HFFc6 (cell line): ENCODE results near the gene MPPED1. TPM values are rescaled to one million over a fixed set of nuclear protein-coding genes. Genes with fewer than 3 reads are reported as not detected.

Source experiments
- DNase-seq: peaks from one replicate; pipeline ENCODE4 v3.0.0-alpha.2; 2018
- H3K27ac Mint-ChIP-seq: 2 replicates; pipeline ENCODE4 v1.8.0; 2020; ENCODE audit warnings: mild to moderate bottlenecking, mixed read lengths
- H3K27me3 Mint-ChIP-seq: 2 replicates; pipeline ENCODE4 v1.8.0; 2021; ENCODE audit warnings: mild to moderate bottlenecking, moderate library complexity, mixed read lengths; ENCODE audit not compliant: insufficient read depth
- H3K36me3 Mint-ChIP-seq: 2 replicates; pipeline ENCODE4 v1.8.0; 2021; ENCODE audit warnings: low read depth, mixed read lengths
- H3K4me1 Mint-ChIP-seq: 2 replicates; pipeline ENCODE4 v1.8.0; 2020; ENCODE audit warnings: low read depth, mixed read lengths
- H3K4me3 Mint-ChIP-seq: 2 replicates; pipeline ENCODE4 v1.8.0; 2020; ENCODE audit warnings: mild to moderate bottlenecking, moderate library complexity, mixed read lengths
- H3K9me3 Mint-ChIP-seq: 2 replicates; pipeline ENCODE4 v1.8.0; 2020; ENCODE audit warnings: mild to moderate bottlenecking, mixed read lengths
- total RNA-seq, 6 experiments: library from RNA; stranded (reverse); fragmentation: NEBNext Ultra II Directional; extraction: Animal tissue kit (Norgen Biotek cat#: 25700); gene quantifications; 2 replicates in 1 of 6; 3 replicates in 5 of 6; pipeline ENCODE4 v1.2.3, GENCODE V29; 2021
- TF ChIP-seq, protein P1 (sequence below): fragments of 200-600 bp; sonication (generic); IDR thresholded peaks from 2 replicates; pipeline ENCODE4 v1.5.0; 2021; ENCODE audit warnings: antibody characterized with exemption, mild to moderate bottlenecking

The MPPED1 gene
- total RNA-seq, 6 experiments from 2014 or later: not detected

DNA sequence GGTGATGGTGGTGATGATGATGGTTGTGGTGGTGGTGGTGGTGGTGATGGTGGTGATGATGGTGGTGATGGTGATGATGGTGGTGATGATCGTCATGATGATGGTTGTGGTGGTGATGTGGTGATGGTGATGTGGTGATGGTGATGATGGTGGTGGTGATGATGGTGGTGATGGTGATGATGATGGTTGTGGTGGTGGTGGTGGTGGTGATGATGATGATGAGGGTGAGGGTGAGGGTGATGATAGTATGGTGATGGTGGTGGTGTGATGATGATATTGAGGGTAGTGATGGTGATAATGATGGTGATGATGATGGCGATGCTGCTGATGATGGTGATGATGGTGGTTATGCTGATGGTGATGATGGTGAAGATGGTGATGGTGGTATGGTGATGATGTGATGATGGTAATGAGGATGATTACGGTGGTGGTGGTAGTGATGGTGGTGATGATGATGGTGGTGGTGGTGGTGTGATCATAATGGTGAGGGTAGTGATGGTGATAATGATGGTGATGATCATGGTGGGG lies 63.8 kb downstream of the MPPED1 start:
- H3K4me1 Mint-ChIP-seq: no peaks in the 10 kb centered on the region
- H3K27me3 Mint-ChIP-seq: peaks cover 5% of the 10 kb centered on the region; the same call in 1 of the 2 replicates
- TF ChIP-seq, protein P1, sequence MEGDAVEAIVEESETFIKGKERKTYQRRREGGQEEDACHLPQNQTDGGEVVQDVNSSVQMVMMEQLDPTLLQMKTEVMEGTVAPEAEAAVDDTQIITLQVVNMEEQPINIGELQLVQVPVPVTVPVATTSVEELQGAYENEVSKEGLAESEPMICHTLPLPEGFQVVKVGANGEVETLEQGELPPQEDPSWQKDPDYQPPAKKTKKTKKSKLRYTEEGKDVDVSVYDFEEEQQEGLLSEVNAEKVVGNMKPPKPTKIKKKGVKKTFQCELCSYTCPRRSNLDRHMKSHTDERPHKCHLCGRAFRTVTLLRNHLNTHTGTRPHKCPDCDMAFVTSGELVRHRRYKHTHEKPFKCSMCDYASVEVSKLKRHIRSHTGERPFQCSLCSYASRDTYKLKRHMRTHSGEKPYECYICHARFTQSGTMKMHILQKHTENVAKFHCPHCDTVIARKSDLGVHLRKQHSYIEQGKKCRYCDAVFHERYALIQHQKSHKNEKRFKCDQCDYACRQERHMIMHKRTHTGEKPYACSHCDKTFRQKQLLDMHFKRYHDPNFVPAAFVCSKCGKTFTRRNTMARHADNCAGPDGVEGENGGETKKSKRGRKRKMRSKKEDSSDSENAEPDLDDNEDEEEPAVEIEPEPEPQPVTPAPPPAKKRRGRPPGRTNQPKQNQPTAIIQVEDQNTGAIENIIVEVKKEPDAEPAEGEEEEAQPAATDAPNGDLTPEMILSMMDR: no peak
- H3K27ac Mint-ChIP-seq: no peak overlapping the region
- DNase-seq: no peak
- peaks cover 44% of the 10 kb centered on the region for H3K9me3 Mint-ChIP-seq
- no peak overlapping the region for H3K4me3 Mint-ChIP-seq
- peaks cover 4% of the 10 kb centered on the region; the same call in 1 of the 2 replicates for H3K36me3 Mint-ChIP-seq

DNA sequence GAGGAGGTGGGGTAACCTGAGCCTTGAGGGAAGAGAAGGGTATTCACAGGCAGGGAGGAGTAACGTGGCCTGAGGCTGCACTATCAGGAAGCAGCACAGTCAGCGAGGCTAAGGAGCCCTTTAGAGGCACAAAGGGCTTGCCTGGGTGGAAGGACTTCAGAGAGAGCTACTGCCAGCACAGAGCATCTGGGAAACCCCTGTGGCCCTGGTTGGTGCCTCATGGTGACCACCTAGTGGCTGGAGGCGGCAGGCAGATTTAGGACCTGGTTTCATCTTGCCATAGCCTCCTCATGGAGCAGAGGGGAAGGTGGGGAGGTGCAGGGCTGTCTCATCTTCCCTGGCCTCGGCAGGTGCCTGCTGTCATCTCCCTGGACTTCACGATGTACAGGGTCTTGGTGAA lies 64.5 kb downstream of the MPPED1 start:
- TF ChIP-seq, protein P1: no peak
- Mint-ChIP-seq H3K27me3 (peaks cover 5% of the 10 kb centered on the region; the same call in 1 of the 2 replicates), H3K4me3 (no peak overlapping the region), H3K9me3 (peaks cover 46% of the 10 kb centered on the region), H3K4me1 (no peaks in the 10 kb centered on the region), H3K36me3 (peaks cover 4% of the 10 kb centered on the region; the same call in 1 of the 2 replicates), H3K27ac (no peak overlapping the region)
- DNase-seq: no peak

DNA sequence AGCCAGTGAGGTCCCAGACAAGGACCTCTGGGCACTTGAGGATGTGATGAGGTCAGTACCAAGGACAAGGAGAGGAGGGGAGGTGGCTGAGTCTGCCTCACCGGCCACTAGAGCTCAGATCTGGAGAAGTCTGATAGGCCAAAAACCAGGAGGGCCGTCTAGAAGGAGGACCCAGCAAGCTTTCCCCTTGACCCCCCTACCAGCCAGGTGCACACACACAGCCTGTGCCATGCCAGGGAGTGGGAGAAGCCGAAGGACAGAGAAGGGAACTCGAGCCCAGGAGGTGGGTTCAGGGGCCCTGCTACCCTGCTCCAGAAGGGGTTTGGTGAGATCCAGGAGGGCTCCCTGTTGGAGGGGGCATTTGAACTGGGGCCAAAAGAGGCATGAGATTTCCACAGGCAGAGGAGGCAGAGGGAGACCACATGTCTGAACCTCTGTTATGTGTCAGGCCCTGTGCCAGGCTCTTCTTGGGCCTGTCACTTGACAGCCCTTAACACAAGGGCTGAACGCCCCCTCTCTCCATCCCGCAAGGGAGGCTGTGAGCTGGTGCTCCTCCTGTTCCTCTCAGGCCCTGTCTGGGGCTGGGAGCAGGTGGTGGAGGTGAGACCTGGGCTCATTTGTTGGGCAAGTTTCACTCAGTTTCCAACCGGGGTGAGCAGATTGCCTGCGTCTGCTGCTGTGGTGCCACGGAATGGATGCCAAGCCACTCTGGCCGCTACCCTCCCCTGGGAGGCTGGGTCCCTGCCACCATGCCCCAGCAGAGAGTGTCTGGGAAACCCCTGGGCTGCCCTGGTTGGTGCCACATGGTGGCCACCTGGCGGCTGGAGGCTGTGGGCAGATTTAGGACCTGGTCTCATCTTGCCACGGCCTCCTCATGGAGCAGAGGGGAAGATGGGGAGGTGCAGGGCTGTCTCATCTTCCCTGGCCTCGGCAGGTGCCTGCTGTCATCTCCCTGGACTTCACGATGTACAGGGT lies 65.2 kb downstream of the MPPED1 start:
- Mint-ChIP-seq H3K4me3 (no peak overlapping the region), H3K27me3 (peaks cover 6% of the 10 kb centered on the region; the same call in 1 of the 2 replicates), H3K36me3 (peaks cover 4% of the 10 kb centered on the region; the same call in 1 of the 2 replicates), H3K9me3 (peaks cover 48% of the 10 kb centered on the region), H3K27ac (no peak overlapping the region), H3K4me1 (no peaks in the 10 kb centered on the region)
- TF ChIP-seq, protein P1: no peak
- DNase-seq: no peak

DNA sequence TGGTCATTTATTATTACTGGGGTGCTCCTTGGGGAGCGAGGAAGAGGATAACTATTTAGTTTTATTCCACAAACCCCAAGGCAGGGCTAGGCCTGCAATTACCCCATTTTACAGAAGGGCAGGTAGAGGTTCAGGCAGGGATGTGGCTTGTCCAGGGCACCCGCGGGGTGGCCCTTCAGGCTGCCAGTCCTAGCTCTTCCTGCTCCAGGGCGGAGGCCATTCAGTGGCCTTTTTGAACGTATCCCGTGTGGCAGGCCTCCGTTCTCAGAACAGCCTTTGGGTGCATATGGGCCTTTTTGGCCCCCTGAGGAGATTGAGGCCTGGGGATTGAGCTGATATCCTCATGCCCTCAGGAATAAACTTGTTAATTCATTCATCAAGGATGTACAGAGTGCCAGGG lies 66.2 kb downstream of the MPPED1 start:
- Mint-ChIP-seq H3K27ac (no peak overlapping the region), H3K36me3 (peaks cover 4% of the 10 kb centered on the region; the same call in 1 of the 2 replicates), H3K4me3 (no peak overlapping the region), H3K27me3 (peaks cover 5% of the 10 kb centered on the region; the same call in 1 of the 2 replicates), H3K4me1 (no peaks in the 10 kb centered on the region), H3K9me3 (peaks cover 44% of the 10 kb centered on the region)
- TF ChIP-seq, protein P1: no peak
- no peak for DNase-seq

DNA sequence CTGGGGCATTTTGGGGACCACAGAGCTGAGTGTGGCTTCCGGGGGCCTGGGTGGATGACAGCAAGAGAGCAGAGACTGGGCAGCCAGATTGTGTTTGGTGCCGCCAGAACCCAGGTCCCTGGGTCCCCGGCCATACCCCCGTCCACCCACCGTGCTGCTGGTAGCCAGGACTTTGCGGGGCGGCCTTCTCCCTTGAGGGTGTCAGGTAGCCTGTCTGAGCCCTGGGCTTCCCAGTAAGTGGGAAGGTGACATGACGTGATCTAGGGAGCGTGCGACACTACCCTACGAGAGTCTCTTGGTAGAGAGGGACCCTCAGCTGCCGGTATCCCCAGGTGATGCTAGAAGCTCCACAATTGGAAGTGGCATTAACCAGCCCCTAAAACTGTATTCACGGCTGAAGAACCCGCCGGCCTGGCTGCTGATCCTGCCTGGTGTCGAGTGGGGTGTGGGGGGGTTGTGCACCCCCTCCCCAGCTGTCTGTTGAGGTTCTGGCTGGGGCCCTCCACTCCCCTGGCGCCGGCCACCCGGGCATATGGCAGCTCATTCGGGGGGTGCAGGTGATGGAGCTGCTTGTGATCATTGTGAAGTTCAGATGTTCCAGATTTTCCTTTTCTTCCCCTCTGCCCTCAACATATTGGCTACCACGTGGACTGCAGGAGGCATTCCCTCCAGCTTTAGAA lies 66.9 kb downstream of the MPPED1 start:
- no peaks in the 10 kb centered on the region for H3K4me1 Mint-ChIP-seq
- DNase-seq: no peak
- 0 out of 2 replicates have a peak, but pooled peaks cover 4% of the 10 kb centered on the region for H3K36me3 Mint-ChIP-seq
- peaks cover 40% of the 10 kb centered on the region for H3K9me3 Mint-ChIP-seq
- H3K27me3 Mint-ChIP-seq: peaks cover 5% of the 10 kb centered on the region; the same call in 1 of the 2 replicates
- H3K4me3 Mint-ChIP-seq: no peak overlapping the region
- TF ChIP-seq, protein P1: no peak
- no peak overlapping the region for H3K27ac Mint-ChIP-seq
